ENCODE measurements around the gene FTO. TPM values are rescaled to one million over a fixed set of nuclear protein-coding genes. Genes with fewer than 3 reads are reported as not detected.

The FTO gene
- total RNA-seq, 4 donors from 2014 or later, result 70.9 to 89.7 (median 86.8) TPM

GRCh38 chr16:54199487-54200160 lies 495.7 kb downstream of the FTO start:
- TF ChIP-seq CTCF (IDR thresholded peaks at IDR 0.05), result no peak
- no peak for DNase-seq (ENCODE audit: low spot score)
- no peak for ATAC-seq (ENCODE audit: low FRiP score)

GRCh38 chr16:54200161-54200534 lies 496.2 kb downstream of the FTO start:
- ATAC-seq (ENCODE audit: low FRiP score) (no peak), DNase-seq (ENCODE audit: low spot score) (no peak)
- TF ChIP-seq CTCF (IDR thresholded peaks at IDR 0.05), result no peak

- DNase-seq (ENCODE audit: low spot score) (no peak), ATAC-seq (ENCODE audit: low FRiP score) (no peak)
- no peak for TF ChIP-seq CTCF (IDR thresholded peaks at IDR 0.05)
Observed at GRCh38 chr16:54200720-54201119, 496.8 kb downstream of the FTO start.

GRCh38 chr16:54201200-54201599 lies 497.2 kb downstream of the FTO start:
- no peak for DNase-seq (ENCODE audit: low spot score)
- TF ChIP-seq CTCF (IDR thresholded peaks at IDR 0.05), result no peak

More at GRCh38 chr16:54201200-54201599, 497.2 kb downstream of the FTO start:
- no peak for ATAC-seq (ENCODE audit: low FRiP score)

Small RNAs within 50 kb of the gene (small RNA-seq; reads per million reads assigned to genes)
- gene AC007347.2, result not detected

Other genes with a start within 250 kb of the FTO start
- gene AKTIP, start 200.9 kb upstream of the FTO start, total RNA-seq, result 10 to 100 TPM; 22.6 to 57.4 (median 37.6) TPM
- 1 to 10 TPM; 3.2 to 5.0 (median 4.1) TPM for gene RPGRIP1L, start 297 bp upstream of the FTO start, total RNA-seq

Data from omental fat pad (tissue), 4 donors.